Peyer's patch (tissue), 4 donors: ENCODE data around the gene CCDC160. TPM values are rescaled to one million over a fixed set of nuclear protein-coding genes. Genes with fewer than 3 reads are reported as not detected.

Experiments used
- DNase-seq, 3 donors: peaks; one replicate each; pipeline ENCODE4 v3.0.0-alpha.2; 2017 to 2019
- H3K27ac ChIP-seq, 4 donors: fragments of 200-600 bp; sonication (generic); one replicate each; pipeline ENCODE4 v1.5.1; 2016 to 2019
- H3K27me3 ChIP-seq, 2 donors: fragments of 200-600 bp; sonication (generic); one replicate each; pipeline ENCODE4 v1.5.1; 2019
- H3K36me3 ChIP-seq, 3 donors: fragments of 200-600 bp; sonication (generic); one replicate each; pipeline ENCODE4 v1.5.1; 2016 to 2019
- H3K4me1 ChIP-seq, 4 donors: fragments of 200-600 bp; sonication (generic); one replicate each; pipeline ENCODE4 v1.5.1; 2016 to 2019
- H3K4me3 ChIP-seq, 4 donors: fragments of 200-600 bp; sonication (generic); 1 replicate in 3 of 4; 2 replicates in 1 of 4; pipeline ENCODE4 v1.5.1; 2016 to 2019; ENCODE audit warnings: mild to moderate bottlenecking in 1 of 4
- H3K9me3 ChIP-seq, 4 donors: fragments of 200-600 bp; sonication (generic); one replicate each; pipeline ENCODE4 v1.5.1; 2016 to 2019; ENCODE audit warnings: mild to moderate bottlenecking in 1 of 4
- CTCF ChIP-seq, 6 experiments: fragments of 450-650 bp in 4 of 6; fragments of 200-600 bp in 2 of 6; sonication (generic) in 1 of 6; IDR thresholded peaks; one replicate each; pipeline ENCODE4 v1.5.1; 2017 to 2019; ENCODE audit warnings: antibody characterized with exemption in 6 of 6, mild to moderate bottlenecking in 3 of 6, moderate library complexity in 1 of 6
- POLR2A ChIP-seq, 2 donors: fragments of 450-650 bp; IDR thresholded peaks; one replicate each; pipeline ENCODE4 v1.5.1; 2017; ENCODE audit warnings: antibody characterized with exemption in 2 of 2, mild to moderate bottlenecking in 2 of 2, moderate library complexity in 2 of 2
- total RNA-seq, 4 donors: library from RNA; depleted of rRNA; stranded (reverse); fragments of >200 nt; gene quantifications; one replicate each; pipeline ENCODE4 v1.1.0, GENCODE V29; 2016

CCDC160 gene
- total RNA-seq, 4 donors from 2014 or later, result not detected

GRCh38 chrX:134244043-134244442 is 7.1 kb downstream of the CCDC160 start:
- Histone ChIP-seq H3K4me1 (no peaks in the 10 kb centered on the region), H3K9me3 (no peaks in the 10 kb centered on the region), H3K4me3 (no peak overlapping the region), H3K27me3 (no peaks in the 10 kb centered on the region), H3K27ac (no peak overlapping the region), H3K36me3 (no peaks in the 10 kb centered on the region)
- DNase-seq, result no peak
- no peak for TF ChIP-seq CTCF (IDR thresholded peaks at IDR 0.05)

- Histone ChIP-seq H3K27ac (no peak overlapping the region), H3K36me3 (no peaks in the 10 kb centered on the region), H3K4me3 (no peak overlapping the region), H3K27me3 (no peaks in the 10 kb centered on the region), H3K9me3 (no peaks in the 10 kb centered on the region), H3K4me1 (no peaks in the 10 kb centered on the region)
- DNase-seq, result no peak
- no peak for TF ChIP-seq CTCF (IDR thresholded peaks at IDR 0.05)
- TF ChIP-seq POLR2A (IDR thresholded peaks at IDR 0.05), result no peak
Measured at GRCh38 chrX:134246282-134246681, 9.3 kb downstream of the CCDC160 start.

DNA sequence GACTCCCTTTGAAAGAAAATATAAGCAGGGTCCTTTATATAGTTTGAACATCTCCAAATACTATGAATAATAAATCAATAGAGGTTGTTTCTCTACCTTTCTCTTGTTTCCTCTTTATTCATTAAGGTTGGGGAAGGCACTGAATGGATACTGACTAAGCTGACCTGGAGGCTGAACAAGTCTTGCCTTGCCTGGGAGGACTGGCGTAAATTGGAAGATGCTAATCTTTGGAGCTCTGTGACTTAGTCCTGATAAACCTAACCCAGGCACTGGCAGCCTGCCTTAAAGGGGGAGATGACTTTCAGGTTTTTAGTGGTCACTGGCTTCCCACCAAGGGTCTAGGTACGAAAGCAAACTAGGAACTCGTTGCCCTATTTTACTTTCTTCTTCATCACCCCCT is 10.5 kb downstream of the CCDC160 start:
- TF ChIP-seq POLR2A (IDR thresholded peaks at IDR 0.05), result no peak
- TF ChIP-seq CTCF (IDR thresholded peaks at IDR 0.05), result no peak
- no peak overlapping the region for H3K4me3 ChIP-seq
- no peaks in the 10 kb centered on the region for H3K9me3 ChIP-seq
- no peaks in the 10 kb centered on the region for H3K4me1 ChIP-seq
- H3K27me3 ChIP-seq, result no peaks in the 10 kb centered on the region
- DNase-seq, result no peak
- no peaks in the 10 kb centered on the region for H3K36me3 ChIP-seq
- no peak overlapping the region for H3K27ac ChIP-seq

- no peak for TF ChIP-seq POLR2A (IDR thresholded peaks at IDR 0.05)
- no peak for DNase-seq
Measured at GRCh38 chrX:134249241-134249640, 12.3 kb downstream of the CCDC160 start.

DNA sequence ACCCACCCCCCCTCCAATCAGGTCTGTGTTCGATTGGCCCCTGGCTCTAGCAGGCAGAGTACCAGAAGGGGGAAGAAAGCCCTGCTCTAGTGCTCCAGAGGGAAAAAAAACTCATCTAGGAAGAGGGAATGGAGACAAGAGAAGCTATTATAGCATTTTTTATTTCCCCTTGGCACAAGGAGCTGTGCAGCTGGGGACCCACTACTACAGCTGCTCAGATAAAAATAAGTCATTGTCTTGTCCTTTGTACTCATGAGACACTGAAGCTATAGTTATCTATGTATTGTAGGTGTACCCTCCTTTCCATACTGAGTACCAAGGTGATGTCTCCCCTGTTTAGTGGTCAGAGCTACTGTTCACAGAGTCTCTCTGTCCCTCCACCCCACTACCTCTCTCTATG is 14.3 kb downstream of the CCDC160 start:
- H3K36me3 ChIP-seq, result no peaks in the 10 kb centered on the region
- no peak overlapping the region for H3K4me3 ChIP-seq
- H3K27me3 ChIP-seq, result no peaks in the 10 kb centered on the region

More at GRCh38 chrX:134249241-134249640, 12.3 kb downstream of the CCDC160 start:
- H3K27me3 ChIP-seq, result no peaks in the 10 kb centered on the region
- no peaks in the 10 kb centered on the region for H3K36me3 ChIP-seq
- H3K9me3 ChIP-seq, result no peaks in the 10 kb centered on the region
- no peak overlapping the region for H3K4me3 ChIP-seq
- no peak overlapping the region for H3K27ac ChIP-seq
- H3K4me1 ChIP-seq, result no peaks in the 10 kb centered on the region

DNA sequence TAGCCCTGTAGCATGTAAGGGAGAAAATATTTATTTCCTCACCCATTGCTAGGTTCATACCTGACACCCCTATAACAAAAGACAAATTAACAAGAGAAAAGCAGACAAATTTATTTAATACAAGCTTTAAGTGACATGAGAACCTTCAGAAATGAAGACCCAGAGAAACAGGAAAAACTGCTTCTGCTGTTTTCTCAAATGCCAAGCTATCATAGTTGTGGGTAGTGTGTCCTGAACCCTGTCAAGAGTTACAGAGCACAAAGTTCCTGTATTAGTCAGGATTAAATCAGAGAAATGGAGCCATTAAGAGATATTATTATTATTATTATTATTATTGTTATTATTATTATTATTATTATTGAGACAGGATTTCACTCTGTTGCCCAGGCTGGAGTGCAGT is 17.5 kb downstream of the CCDC160 start:
- TF ChIP-seq CTCF (IDR thresholded peaks at IDR 0.05) (no peak), POLR2A (IDR thresholded peaks at IDR 0.05) (no peak)
- no peak for DNase-seq
- Histone ChIP-seq H3K9me3 (no peaks in the 10 kb centered on the region), H3K4me1 (no peaks in the 10 kb centered on the region), H3K4me3 (no peak overlapping the region), H3K36me3 (no peaks in the 10 kb centered on the region), H3K27ac (no peak overlapping the region), H3K27me3 (no peaks in the 10 kb centered on the region)

More for the DNA sequence above, 14.3 kb downstream of the CCDC160 start:
- Histone ChIP-seq H3K27ac (no peak overlapping the region), H3K9me3 (no peaks in the 10 kb centered on the region), H3K4me1 (no peaks in the 10 kb centered on the region)
- DNase-seq, result no peak
- TF ChIP-seq CTCF (IDR thresholded peaks at IDR 0.05), result no peak
- TF ChIP-seq POLR2A (IDR thresholded peaks at IDR 0.05), result no peak
